ENCODE results near the gene EMILIN3. TPM values are rescaled to one million over a fixed set of nuclear protein-coding genes. Genes with fewer than 3 reads are reported as not detected.

The EMILIN3 gene
- total RNA-seq, 1 experiment from 2014 or later = not detected

- H4K20me1 ChIP-seq (ENCODE audit: insufficient read depth) = no peaks in the 10 kb centered on the region
- ChIA-PET CTCF (no interaction called here), POLR2A (no interaction called here), RAD21 (ENCODE audit: low non-redundant PET in 1 of 2, low total read pairs in 2 of 2, uncharacterized antibody in 2 of 2, unreplicated experiment in 2 of 2) (no interaction called here)
- no peak overlapping the region for H3K4me3 ChIP-seq (replicated peaks in 1 of 2; ENCODE audit: low read depth in 1 of 2, low read length in 2 of 2)
- DNase-seq (ENCODE audit: low read depth, low spot score) = no peak
- no peaks in the 10 kb centered on the region for H3K79me2 ChIP-seq (ENCODE audit: insufficient read depth, low read length)
- H3K36me3 ChIP-seq (ENCODE audit: control insufficient read depth in 1 of 2, insufficient read depth in 2 of 2, low read length in 2 of 2) = peaks cover 0 to 6% of the 10 kb centered on the region in 2 experiments; a peak in 2 of 4 replicates
- no TSS peak for BruUV-seq (replicated peaks)
- H3K9me2 ChIP-seq (ENCODE audit: insufficient read depth) = no peaks in the 10 kb centered on the region
- TF ChIP-seq SIN3A (IDR thresholded peaks at IDR 0.05; ENCODE audit: low read depth) = no peak
- no peak for TF ChIP-seq MAX (IDR thresholded peaks at IDR 0.05)
- no peak for TF ChIP-seq YY1 (IDR thresholded peaks at IDR 0.05; ENCODE audit: extremely low read depth, insufficient replicate concordance, low read depth, low read length)
- no peak for TF ChIP-seq TCF7L2 (IDR thresholded peaks at IDR 0.05; ENCODE audit: borderline replicate concordance, extremely low read depth, insufficient read depth, insufficient read length)
- TF ChIP-seq CBX3 (IDR thresholded peaks at IDR 0.05; ENCODE audit: low read depth) = no peak
- TF ChIP-seq, protein P1, sequence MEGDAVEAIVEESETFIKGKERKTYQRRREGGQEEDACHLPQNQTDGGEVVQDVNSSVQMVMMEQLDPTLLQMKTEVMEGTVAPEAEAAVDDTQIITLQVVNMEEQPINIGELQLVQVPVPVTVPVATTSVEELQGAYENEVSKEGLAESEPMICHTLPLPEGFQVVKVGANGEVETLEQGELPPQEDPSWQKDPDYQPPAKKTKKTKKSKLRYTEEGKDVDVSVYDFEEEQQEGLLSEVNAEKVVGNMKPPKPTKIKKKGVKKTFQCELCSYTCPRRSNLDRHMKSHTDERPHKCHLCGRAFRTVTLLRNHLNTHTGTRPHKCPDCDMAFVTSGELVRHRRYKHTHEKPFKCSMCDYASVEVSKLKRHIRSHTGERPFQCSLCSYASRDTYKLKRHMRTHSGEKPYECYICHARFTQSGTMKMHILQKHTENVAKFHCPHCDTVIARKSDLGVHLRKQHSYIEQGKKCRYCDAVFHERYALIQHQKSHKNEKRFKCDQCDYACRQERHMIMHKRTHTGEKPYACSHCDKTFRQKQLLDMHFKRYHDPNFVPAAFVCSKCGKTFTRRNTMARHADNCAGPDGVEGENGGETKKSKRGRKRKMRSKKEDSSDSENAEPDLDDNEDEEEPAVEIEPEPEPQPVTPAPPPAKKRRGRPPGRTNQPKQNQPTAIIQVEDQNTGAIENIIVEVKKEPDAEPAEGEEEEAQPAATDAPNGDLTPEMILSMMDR (IDR thresholded peaks at IDR 0.05 in 2 of 3, conservative IDR thresholded peaks at IDR 0.05 in 1 of 3; ENCODE audit: borderline replicate concordance in 1 of 3, insufficient read depth in 1 of 3, low read depth in 2 of 3, low read length in 2 of 3) = no peak
- TF ChIP-seq RAD21 (IDR thresholded peaks at IDR 0.05; ENCODE audit: low read depth) = no peak
- no peak for TF ChIP-seq ZBTB33 (IDR thresholded peaks at IDR 0.05; ENCODE audit: extremely low read depth, insufficient replicate concordance, low read length)
- no peak for TF ChIP-seq EGR1 (IDR thresholded peaks at IDR 0.05; ENCODE audit: low read depth)
- no peak for TF ChIP-seq POLR2AphosphoS5 (IDR thresholded peaks at IDR 0.05; ENCODE audit: low read depth, low read length)
- no peak for TF ChIP-seq FOSL1 (IDR thresholded peaks at IDR 0.05; ENCODE audit: low read depth)
- TF ChIP-seq ZNF274 (IDR thresholded peaks at IDR 0.05; ENCODE audit: low read depth, low read length) = no peak
- TF ChIP-seq CEBPB (IDR thresholded peaks at IDR 0.05; ENCODE audit: low read depth) = no peak
- TF ChIP-seq, protein P2, sequence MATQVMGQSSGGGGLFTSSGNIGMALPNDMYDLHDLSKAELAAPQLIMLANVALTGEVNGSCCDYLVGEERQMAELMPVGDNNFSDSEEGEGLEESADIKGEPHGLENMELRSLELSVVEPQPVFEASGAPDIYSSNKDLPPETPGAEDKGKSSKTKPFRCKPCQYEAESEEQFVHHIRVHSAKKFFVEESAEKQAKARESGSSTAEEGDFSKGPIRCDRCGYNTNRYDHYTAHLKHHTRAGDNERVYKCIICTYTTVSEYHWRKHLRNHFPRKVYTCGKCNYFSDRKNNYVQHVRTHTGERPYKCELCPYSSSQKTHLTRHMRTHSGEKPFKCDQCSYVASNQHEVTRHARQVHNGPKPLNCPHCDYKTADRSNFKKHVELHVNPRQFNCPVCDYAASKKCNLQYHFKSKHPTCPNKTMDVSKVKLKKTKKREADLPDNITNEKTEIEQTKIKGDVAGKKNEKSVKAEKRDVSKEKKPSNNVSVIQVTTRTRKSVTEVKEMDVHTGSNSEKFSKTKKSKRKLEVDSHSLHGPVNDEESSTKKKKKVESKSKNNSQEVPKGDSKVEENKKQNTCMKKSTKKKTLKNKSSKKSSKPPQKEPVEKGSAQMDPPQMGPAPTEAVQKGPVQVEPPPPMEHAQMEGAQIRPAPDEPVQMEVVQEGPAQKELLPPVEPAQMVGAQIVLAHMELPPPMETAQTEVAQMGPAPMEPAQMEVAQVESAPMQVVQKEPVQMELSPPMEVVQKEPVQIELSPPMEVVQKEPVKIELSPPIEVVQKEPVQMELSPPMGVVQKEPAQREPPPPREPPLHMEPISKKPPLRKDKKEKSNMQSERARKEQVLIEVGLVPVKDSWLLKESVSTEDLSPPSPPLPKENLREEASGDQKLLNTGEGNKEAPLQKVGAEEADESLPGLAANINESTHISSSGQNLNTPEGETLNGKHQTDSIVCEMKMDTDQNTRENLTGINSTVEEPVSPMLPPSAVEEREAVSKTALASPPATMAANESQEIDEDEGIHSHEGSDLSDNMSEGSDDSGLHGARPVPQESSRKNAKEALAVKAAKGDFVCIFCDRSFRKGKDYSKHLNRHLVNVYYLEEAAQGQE (IDR thresholded peaks at IDR 0.05; ENCODE audit: low read depth) = no peak
- no peak for TF ChIP-seq ELF1 (IDR thresholded peaks at IDR 0.05; ENCODE audit: borderline replicate concordance, low read depth)
- TF ChIP-seq ZFX (IDR thresholded peaks at IDR 0.05) = no peak
- no peak for TF ChIP-seq SRF (IDR thresholded peaks at IDR 0.05; ENCODE audit: low read depth)
- no peak for TF ChIP-seq ATF3 (IDR thresholded peaks at IDR 0.05)
- TF ChIP-seq JUND (IDR thresholded peaks at IDR 0.05) = no peak
- H3K4me2 ChIP-seq (ENCODE audit: low read length) = no peak overlapping the region
- no peaks in the 10 kb centered on the region for H3K4me1 ChIP-seq (ENCODE audit: control insufficient read depth in 1 of 2, insufficient read depth in 2 of 2, low read length in 2 of 2)
- H2AFZ ChIP-seq (ENCODE audit: low read depth, low read length, poor library complexity, severe bottlenecking) = no peak overlapping the region
- intact Hi-C loops (cut with micrococcal nuclease) = no loop called here
- no peaks in the 10 kb centered on the region for H3K9me3 ChIP-seq (ENCODE audit: control insufficient read depth in 1 of 2, insufficient read depth in 1 of 2, low read depth in 1 of 2, low read length in 2 of 2)
- no peaks in the 10 kb centered on the region for H3K27me3 ChIP-seq (ENCODE audit: insufficient read depth, low read length)
- no peak overlapping the region for H3K27ac ChIP-seq (ENCODE audit: low read depth, low read length)
- no peak overlapping the region for H3K9ac ChIP-seq (ENCODE audit: low read length)
- no peak for ATAC-seq
Observed at GRCh38 chr20:41406896-41407444, 40.4 kb upstream of the EMILIN3 start.
